ENCODE data around the gene HSPA12A.

Gene HSPA12A, protein sequence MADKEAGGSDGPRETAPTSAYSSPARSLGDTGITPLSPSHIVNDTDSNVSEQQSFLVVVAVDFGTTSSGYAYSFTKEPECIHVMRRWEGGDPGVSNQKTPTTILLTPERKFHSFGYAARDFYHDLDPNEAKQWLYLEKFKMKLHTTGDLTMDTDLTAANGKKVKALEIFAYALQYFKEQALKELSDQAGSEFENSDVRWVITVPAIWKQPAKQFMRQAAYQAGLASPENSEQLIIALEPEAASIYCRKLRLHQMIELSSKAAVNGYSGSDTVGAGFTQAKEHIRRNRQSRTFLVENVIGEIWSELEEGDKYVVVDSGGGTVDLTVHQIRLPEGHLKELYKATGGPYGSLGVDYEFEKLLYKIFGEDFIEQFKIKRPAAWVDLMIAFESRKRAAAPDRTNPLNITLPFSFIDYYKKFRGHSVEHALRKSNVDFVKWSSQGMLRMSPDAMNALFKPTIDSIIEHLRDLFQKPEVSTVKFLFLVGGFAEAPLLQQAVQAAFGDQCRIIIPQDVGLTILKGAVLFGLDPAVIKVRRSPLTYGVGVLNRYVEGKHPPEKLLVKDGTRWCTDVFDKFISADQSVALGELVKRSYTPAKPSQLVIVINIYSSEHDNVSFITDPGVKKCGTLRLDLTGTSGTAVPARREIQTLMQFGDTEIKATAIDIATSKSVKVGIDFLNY

DNA sequence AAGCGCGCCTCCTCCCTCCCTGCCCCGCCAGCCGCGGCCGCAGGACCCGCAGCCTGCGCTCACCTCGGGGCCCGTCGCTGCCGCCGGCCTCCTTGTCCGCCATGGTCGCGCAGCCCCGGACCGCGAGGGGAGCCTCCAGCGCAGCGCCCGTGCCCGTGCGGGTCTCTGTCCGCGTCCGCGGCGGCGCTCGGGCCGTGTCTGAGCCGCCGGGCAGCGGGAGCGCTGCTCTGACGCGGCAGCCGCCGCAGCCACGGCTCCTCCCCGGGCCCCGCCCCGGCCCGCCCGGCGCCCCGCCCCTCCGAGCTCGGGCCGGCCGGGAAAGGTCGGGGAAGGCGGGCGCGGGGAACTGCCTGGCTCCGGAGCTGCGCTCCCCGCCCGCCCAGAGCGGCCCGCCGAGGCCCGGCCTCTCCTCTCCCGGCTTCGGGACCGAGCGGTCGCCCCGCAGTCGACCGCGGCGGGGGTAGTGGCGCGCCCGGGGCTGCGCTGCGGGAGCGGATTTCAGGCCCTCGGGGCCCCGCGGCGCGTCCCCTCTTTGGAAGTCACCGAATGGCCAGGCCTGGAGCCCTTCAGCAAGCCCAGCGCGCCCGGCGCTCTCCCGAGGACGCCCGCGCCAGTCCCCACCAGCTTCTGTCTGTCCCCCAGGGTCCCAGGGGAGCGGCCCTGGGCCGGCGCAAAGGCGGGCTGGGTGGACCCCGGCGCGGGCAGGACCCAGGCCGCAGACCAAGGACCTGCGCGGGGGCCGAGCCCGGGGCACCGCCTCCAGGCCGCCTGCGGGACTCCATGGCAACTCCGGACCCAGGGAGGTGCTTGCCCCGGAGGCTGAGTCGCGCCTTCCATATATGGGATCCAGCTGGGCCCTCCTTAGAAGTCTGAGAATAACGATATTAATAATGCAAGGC is at the start of gene HSPA12A:
TSS of gene HSPA12A (minus strand) at position 200 of the 899 bp plus-strand sequence. CDS start at position 103, 97 bp downstream.
- peak; percentile 73 for DNase-seq

DNA sequence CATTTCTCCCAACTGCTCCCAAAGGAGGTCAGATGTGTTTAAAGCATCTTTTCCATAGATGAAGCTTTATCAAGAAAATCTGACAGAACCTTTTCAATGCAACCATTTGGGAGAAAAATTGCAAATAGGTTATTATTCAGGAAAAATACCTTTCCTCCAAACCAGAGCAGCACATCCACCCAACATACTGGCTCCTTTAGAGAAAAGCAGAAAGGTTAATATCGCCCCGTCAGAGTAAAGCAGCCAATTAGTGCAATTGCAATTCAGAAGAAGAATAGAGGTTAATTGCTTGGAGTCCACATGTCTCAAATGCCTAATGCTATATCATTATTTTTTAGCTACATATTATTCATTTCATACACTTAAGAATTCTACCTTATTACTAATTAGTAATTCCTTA is 48.9 kb upstream of the HSPA12A start:
- DNase-seq, result no peak

DNA sequence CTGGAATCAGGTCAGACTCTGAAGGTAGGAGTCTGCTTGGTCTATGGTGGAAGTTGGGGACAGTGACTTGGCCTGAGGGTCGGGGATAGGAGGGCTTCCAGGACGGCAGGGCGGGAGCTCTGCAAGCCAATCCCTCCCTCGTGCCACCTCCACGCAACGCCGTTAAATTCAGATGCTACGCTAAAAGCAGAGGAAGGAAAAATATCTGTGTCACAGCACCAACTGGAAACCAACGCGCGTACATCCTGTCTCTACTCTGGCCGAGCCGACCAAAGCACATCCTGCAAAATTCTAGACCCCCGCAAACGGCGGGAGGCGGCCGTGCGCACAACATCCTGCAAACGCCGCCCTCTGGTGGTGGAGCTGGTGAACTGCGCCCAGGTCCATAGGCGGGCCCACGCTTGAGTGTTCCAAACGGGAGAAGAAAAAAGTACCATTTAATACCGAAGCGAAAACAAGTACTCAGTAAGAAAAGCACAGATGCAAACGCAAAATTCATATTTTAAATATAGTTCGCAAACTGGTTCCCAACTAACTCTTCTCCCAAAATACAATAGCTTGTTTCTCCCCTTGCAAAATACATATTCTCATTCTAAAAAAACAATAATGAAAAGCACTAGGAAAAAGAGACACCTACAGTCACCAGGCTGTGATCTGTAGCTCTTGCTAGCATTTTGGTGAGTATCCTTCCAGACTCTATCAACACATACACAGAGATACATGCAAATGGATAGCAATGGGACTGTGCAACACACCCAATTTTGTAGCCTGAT is 45.7 kb upstream of the HSPA12A start:
- peak; percentile 82 for DNase-seq

DNA sequence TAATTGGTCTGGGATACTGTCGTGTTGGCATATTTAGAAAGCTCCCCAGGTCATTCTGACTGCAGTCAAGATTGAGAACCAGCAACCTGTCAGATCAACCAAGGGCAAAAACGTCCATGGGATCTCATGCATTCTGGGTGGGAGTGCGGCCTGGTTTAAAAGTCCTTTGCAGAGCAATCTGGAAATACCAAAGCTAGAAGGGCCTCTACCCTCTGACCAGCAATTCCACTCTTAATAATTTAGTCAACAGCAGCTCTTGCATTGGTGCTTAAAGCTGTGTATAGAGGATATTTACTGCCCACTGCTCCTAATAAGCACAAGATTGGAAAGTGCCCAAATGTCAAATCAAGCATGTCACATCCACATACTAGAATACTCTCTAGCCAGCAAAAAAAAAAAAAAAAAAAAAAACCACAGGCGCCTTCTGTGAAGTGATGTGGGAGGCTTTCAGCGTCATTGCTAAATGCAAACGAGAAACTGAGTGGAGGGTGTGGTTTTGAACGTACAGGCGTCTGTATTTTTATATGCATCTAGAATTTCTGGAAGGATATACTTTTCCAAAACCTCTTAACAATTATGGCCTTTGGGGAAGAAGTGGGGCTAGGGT is 44.8 kb upstream of the HSPA12A start:
- DNase-seq, result no peak

DNA sequence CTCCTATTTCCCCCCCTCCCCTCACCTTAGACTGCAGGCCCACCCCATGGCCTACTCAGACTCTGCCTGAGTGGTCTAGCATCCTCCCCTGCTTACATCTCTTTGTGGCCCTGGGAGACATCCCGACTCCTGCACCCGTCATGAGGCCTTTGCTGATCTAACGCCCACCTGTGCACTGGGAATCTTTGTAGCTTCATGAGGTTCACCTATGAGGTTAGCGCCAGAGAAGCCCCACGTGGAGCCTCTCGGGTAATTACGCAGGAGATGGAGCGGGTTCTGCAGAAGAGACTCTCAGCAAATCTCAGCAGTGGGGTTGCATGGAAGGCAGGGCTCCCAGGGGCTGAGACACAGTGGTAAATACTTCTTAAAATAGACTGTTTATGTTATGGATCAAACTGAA is 43.5 kb upstream of the HSPA12A start:
- no peak for DNase-seq

DNA sequence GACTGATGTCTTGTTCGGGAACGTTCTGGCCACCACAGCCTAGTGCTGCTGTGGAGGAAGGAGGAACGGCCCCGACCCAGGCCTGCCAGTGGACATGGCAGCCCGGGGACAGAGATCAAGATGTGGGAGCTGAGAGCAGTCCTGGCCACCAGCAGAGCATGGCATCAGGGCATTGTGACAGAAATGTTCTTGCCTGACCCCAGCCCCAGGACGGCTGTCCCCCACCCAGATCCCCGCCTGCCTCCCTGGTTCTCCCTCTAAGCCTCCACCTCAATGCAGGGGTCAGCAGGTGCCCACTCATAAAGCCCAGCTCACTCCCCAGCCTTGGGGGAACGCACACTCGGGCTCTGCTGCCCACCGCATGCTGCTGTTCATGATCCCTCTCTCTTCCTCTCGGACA is 42.9 kb upstream of the HSPA12A start:
- DNase-seq, result no peak

DNA sequence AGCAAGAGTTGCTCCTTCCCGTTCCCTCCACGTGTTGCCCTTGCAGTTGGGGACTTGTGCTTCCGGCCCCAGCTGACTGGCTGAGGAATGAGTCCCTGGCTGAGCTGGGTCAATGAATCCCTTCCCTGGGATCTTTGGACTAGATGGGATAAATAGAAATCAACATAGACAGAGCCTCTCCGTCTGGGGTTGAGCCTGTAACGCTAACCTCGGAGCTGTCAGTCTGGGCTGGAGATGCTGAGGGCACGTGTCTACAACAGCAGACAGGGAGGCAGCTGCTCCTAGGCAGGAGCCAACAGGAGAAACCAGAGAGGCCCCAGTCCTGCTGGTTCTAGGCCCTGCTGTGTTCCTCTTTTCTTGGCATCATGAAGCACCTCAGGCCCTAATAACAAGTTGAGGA is 42.3 kb upstream of the HSPA12A start:
- DNase-seq, result no peak

DNA sequence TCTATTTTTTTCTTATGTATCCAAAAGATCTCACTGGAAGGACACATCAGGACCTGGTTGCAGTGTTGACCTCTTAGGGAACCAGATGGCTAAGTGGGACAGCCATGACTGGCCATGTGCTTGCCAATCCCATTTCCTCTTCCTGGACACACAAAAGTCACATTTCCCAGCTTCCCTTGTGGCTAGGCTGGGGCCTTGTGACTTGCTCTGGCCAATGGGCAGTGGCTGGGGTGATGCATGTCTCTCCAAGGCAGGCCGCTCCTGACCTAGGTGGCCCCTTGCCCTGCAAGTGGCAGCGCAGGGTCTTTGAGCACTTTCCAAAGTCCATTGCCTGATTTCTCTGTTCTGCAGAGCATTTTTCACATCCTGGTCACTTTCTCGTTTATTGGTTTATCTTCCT is 41.7 kb upstream of the HSPA12A start:
- no peak for DNase-seq

DNA sequence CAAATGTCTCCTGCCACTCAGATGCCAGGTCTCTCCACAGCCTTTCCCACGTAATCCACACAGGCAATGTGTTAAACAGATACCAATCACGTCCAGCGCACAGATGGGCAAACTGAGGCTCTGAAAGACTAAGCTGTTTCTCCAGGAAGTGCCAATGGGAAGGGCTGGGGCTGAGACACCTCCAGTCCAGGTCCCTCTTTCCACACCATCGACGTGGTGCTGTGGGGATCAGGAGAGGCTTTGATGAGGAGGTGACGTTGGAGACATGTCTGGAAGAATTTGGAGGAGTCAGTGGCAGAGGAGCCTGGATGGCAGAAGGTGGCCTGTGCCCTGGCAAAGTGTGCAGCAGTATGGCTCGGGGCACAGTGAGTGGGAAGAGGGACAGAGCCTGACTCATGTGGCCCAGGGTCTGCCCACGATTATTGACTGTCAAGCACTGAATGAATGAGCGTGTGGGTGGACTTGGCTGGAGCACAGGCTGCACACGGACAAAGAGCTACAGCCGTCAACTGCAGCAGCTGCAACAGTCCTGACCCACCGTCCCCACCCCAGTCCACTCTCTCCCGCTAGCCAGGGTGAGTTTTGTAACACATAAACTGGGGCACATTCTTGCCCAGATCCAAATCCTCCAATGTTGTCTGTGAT is 40.8 kb upstream of the HSPA12A start:
- no peak for DNase-seq

DNA sequence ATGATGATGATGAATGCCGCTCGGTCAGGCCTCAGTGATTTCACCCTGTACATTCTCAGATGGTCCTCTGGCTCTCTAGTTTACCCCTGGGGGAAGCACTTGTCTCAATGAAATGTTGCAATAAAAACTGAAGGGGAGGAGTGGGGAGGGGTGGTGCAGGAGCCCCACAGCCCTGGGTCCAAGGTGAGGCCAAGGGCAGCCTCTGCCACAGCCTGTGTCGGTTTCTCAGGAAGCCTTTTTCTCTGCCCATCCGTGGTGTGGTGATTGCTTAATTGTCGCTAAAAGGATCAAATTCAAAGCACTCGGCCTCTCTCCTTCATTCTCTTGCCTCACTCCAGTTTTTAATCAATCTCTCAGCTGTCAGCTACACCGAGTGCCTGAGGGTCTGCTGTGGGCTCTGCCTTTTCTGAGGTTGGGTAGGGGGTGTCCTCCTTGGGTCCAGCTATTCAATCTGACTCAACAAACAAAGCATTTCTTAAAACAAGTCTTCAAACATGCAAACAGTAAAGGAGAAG is 39.1 kb upstream of the HSPA12A start:
- no peak for DNase-seq

DNA sequence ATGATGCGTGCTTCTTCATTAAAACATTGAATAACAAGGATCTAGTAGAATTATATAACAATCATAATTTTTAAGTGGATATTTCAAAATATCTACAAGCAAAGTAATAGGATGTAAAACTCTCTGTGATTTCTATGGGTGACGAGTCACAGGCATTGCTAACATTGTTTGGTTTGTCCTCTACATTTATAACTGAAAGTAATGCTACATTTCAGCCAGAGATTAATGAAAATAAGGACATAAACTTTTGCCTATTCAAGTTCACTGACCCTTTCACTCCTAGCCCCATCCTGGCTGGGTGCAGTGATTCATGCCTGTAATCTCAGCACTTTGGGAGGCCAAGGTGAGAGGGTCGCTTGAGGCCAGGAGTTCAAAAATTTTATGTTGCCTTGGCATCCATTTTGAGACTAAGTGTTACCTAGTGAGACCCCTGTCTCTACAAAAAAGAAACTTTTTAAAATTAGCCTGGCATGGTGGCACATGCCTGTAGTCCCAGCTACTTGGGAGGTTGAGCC is 38.4 kb upstream of the HSPA12A start:
- DNase-seq, result no peak

DNA sequence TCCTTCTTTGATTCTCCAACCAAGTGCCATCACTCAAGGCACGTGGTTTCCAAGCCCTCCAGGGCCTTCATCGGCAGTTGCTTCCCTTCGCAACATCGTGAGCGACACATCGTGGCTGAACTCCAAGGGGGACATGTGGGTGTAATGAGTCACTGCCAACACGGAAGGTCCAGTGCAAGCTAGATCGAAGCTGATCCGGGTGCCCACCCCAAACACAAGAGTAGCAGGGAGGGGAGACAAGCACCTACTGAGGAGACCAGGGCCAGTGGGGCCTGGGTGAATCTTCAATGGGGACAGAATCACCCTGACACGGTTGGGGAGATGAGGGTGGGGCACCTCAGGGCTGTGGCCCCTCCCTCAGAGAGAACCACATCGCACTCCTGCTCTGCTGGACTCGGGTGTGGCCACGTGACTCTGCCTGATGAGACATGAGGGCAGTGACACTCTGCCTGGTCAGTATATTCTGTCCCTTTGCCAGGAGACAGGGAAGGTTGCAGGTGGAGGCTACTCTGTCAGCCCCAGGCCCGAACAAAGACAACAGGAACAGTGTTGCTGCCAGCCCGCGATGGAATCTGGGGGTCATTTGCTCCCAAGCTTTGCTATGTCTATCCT is 36.8 kb upstream of the HSPA12A start:
- no peak for DNase-seq

DNA sequence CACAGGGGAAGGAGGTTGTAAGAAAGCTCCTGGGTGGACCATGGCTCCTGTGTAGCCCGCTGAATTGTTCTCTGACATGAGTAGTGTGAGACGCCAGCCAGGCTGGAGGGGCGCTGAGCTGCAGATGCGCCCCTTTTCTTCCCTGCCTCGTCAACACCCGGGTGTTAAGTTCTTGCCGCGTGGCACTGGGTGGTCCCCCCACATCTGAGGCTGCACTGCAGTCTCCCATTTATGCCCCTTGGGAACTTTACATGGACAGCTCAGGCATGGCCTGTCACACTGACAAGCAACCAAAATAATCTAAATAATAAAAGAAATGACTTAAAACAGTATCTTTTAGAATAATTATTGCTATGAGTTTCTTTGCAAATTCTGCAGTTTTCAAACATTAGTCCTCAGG is 34.6 kb upstream of the HSPA12A start:
- no peak for DNase-seq

DNA sequence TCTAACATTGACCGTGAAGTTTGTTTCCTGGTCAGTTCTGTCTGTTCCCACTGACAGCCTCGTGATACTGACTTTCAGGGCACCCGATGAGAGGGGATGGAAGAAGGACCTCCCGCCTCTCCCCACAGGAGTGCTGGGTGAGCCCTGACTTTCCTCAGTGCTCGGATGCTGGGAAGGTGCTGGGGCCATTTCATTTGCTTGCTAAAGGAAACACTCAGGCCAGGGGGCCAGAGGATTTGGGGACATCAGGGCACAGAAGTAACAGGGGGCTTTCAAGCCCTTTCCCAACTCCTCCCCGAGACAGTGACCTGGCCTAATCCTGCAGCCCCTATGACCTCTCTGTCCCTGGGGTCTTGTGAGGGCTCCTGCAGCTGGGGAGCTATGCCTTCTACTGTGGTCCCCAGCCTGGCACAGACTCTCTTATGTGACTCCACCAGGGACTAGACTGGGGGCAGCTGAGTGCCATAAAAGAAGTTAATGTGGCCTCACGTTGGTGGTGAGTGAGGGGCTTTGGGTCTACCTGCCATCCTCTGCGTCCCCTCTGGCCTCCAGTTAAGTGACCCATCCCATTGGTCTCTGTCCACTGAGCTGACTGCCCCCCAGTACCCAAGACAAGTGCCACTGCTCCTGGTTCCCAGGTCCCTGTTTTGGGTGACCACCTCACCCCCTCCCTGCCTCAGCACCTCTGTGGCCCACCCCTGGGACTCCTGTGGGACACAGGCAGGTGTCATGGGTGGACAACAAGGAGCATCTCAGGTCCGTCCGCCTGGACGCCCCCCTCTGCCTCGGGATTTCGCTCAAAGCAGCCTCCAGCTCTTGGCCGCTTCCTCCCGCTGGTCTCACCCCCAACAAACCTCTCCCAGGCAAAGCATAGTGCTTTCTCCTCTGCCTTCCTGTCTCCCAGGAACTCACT is 33.4 kb upstream of the HSPA12A start:
- DNase-seq, result no peak

DNA sequence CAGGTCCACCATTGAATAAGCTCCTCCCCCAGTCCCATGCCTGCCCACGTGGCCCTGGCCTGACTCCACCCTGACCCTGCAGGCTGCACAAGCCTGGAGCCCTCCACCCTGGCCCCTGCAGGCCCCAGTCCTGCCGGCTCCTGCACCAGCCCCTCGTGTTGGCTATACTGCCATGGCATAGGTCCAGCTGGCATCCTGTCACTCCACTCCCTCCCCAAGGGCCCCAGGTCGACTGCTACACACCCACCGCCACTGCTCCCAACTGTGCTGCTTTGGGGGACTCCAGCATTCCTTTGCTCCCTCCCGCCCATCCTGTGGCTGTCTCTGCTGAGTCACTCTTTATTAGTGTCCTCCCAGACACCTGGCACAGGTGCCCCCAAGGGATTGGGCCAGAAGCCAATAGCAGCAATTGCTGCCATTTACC is 32.4 kb upstream of the HSPA12A start:
- DNase-seq, result no peak

DNA sequence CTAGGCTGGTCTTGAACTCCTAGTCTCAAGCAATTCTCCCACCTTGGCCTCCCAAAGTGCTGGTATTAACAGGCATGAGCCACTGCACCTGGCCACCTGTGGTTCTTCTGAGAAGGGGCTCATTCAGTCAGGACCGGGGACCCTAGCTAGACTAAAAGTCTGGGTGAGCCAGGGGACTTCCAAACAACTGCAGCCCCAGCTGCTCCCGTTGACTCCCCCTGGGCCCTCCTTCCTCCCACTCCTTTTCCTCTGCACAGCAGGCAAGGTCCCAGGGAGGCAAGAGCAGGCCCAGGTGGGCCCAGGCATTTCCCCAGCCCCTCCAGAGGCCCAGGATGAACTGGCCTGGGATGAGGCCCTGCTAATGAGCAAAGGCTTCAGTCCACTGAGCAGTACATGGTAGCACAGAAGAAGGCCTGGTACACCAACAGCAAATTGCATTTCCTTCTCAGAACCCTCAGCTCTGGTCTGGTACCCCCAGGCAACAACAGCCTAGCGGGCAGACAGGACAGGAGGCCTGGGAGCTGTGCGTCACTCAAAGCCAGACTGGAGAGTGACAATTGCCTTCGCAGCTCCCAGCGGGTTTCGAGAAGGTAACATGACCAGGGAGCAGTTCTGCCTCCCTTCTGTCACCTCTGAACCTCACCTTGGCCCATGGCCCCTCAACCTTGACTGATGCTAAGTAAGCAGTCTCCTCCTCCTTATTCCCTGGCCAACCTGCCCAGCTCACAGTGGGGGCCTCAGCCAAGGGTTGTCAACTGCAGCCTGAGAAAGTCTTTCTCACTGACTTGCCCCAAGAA is 30.7 kb upstream of the HSPA12A start:
- DNase-seq, result no peak

DNA sequence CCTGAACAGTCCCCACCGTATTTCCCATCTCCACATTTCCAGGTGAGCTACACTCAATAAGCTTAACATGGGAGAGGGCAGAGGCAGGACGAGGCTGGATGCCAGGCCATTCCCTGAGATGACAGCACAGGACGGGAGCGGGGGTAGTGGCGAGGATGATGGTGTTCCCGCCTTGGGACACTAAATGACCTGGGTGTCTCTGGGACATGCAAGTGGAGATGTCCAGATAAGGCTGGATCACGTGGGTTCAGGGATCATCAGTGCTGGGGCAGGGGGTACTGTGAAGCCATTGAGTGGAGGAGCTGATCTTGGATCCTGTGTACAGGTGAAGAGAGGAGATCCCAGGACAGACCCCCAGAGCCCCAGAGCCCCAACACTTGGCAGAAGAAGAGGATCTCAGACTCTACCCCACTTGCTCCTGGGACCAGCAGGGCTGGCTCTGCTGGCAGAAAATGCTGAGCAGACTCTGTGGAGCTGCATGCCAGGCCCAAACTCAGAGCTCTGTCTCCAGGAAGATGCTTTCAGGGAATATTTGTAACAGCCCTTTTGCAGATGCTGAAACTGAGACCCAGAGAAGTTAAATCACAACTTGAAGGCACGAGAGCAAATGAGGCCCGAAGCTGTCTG is 29.7 kb upstream of the HSPA12A start:
- DNase-seq, result no peak

Measured in stimulated activated CD4-positive, alpha-beta T cell treated with anti-CD3 and anti-CD28 coated beads, Interleukin-15, amount 100 ng/mL, for 24 hours (primary cell).